Activated T-helper 1 cell treated with anti-CD3 and anti-CD28 coated beads, Interleukin-12 subunit alpha, Interleukin-12 subunit beta, Interleukin-2, Interleukin-4 antibody, amounts not matched to agents 30 ng/mL and 10 ng/mL and 1 ng/mL, durations not matched to agents 14 hours and 24 hours and 36 hours (primary cell): ENCODE results near the gene GRIN3B. TPM values are rescaled to one million over a fixed set of nuclear protein-coding genes. Genes with fewer than 3 reads are reported as not detected.

Experiments
- DNase-seq: peaks from one replicate; pipeline ENCODE4 v3.0.0; 2021; ENCODE audit warnings: low spot score
- H3K27ac Mint-ChIP-seq: one replicate; pipeline ENCODE4 v1.8.0; 2021; ENCODE audit warnings: mild to moderate bottlenecking, mixed read lengths
- H3K27me3 Mint-ChIP-seq: one replicate; pipeline ENCODE4 v1.8.0; 2022; ENCODE audit warnings: mild to moderate bottlenecking, moderate library complexity, mixed read lengths; ENCODE audit not compliant: insufficient read depth
- H3K36me3 Mint-ChIP-seq: one replicate; pipeline ENCODE4 v1.8.0; 2021; ENCODE audit warnings: low read depth, mixed read lengths
- H3K4me1 Mint-ChIP-seq: one replicate; pipeline ENCODE4 v1.8.0; 2021; ENCODE audit warnings: low read depth, mixed read lengths
- H3K4me3 Mint-ChIP-seq: one replicate; pipeline ENCODE4 v1.8.0; 2021; ENCODE audit warnings: mild to moderate bottlenecking, moderate library complexity, mixed read lengths
- H3K9me3 Mint-ChIP-seq: one replicate; pipeline ENCODE4 v1.8.0; 2021; ENCODE audit warnings: mixed read lengths
- intact Hi-C: fragments of 100-400 bp; cut with micrococcal nuclease; formaldehyde crosslinking; loops from one replicate; pipeline ENCODE4 v1.15.1; 2024
- total RNA-seq: library from RNA; stranded (reverse); gene quantifications from 2 replicates; pipeline ENCODE4 v1.2.3, GENCODE V29; 2022

Gene GRIN3B
- total RNA-seq, 1 donor from 2014 or later: not detected

DNA sequence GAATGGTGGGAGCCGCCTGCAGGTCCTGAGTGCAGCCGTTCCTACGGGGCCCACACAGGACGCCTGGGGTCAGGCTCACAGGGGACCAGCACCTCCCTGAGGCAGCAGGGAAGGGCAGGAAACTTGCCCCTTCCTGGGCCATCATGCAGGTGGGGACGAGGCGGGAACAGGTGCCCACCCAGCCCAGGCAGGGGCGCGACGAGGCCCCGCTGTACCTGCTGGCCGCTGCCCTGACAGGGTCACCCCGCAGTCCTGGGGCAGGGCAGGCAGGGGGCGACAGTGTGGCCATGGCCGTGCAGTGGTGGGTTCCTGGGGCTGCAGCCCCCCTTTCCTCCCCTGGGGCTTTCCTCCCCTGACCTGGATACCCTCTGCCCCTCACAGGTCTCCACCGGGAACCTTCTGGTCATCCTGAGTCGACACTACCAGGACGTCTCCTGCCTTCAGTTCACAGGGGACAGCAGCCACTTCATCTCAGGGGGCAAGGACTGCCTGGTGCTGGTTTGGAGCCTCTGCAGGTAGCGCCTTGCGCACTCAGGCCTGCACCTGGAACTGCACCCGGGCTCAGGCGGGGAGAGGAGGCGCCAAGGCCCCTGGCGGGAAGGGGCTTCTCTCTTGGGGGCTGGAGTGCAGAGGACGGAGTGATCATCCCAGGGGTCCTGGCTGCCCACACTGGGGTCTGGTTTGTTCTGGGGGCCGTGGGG is 10.7 kb upstream of the GRIN3B start:
- Mint-ChIP-seq H3K4me1 (no peaks in the 10 kb centered on the region), H3K27ac (no peak overlapping the region), H3K27me3 (no peaks in the 10 kb centered on the region), H3K9me3 (no peaks in the 10 kb centered on the region), H3K4me3 (no peak overlapping the region), H3K36me3 (peaks cover 9% of the 10 kb centered on the region)
- DNase-seq: no peak
- intact Hi-C loops: no loop called here

DNA sequence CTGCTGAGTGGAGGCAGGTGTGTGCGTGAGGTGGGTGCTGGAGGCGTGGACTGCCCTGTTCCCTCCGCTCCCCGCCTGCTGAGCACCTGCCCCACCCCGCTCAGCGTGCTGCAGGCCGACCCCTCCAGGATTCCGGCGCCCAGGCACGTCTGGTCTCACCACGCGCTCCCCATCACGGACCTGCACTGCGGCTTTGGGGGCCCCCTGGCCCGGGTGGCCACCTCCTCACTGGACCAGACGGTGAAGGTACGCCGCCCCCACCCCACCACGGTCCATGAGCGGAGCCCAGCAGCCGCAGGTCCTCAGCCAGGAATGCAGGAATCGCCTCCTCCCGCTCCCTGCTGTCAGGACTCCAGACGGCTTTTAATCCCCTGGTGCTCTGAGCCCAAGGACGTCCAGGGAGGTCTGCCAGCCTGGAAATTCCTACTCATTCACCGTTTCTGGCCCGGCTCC is 10.1 kb upstream of the GRIN3B start:
- intact Hi-C loops: no loop called here
- Mint-ChIP-seq H3K27me3 (no peaks in the 10 kb centered on the region), H3K4me1 (no peaks in the 10 kb centered on the region), H3K9me3 (no peaks in the 10 kb centered on the region), H3K4me3 (no peak overlapping the region), H3K36me3 (peaks cover 9% of the 10 kb centered on the region), H3K27ac (no peak overlapping the region)
- no peak for DNase-seq

DNA sequence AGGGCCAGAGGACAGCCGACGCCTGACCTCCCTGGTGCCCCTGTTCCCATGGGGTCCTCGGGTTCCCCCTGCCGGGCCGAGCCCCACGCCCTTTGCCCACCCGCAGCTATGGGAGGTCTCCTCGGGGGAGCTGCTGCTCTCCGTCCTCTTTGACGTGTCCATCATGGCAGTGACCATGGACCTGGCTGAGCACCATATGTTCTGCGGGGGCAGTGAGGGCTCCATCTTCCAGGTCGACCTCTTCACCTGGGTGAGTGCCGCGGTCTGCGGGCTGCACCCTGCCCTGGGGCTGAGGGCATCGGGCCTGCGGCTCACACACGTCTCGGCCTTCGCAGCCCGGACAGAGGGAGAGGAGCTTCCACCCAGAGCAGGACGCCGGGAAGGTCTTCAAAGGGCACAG is 9.5 kb upstream of the GRIN3B start:
- Mint-ChIP-seq H3K36me3 (peaks cover 9% of the 10 kb centered on the region), H3K27me3 (no peaks in the 10 kb centered on the region)

DNA sequence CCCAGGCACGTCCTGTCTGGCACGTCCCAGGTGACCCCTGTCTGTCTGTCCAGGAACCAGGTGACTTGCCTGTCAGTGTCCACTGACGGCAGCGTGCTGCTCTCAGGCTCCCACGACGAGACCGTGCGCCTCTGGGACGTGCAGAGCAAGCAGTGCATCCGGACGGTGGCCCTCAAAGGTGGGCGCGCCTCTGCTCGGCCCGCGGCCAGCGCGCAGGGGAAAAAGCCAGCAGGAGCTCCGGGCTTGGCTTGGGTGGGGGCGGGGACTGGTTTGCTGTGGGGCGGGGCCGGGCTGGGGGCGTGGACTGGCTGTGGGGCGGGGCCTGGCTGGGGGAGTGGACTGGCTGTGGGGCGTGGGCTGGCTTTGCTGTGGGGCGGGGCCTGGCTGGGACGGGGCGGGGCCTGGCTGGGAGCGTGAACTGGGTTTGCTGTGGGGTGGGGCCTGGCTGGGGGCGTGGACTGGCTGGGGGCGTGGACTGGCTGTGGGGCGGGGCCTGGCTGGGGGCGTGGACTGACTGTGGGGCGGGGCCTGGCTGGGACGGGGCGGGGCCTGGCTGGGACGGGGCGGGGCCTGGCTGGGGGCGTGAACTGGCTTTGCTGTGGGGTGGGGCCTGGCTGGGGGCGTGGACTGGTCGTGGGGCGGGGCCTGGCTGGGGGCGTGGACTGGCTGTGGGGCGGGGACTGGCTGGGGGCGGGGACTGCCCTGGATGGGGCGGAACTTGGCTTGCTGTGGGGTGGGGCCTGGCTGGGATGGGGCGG is 8.9 kb upstream of the GRIN3B start:
- H3K9me3 Mint-ChIP-seq: no peaks in the 10 kb centered on the region
- H3K4me3 Mint-ChIP-seq: no peak overlapping the region
- intact Hi-C loops: loop anchor here (1.0 kb wide), 2 partner anchors 72 to 129 kb away; no protein-coding TSS in a partner anchor
- H3K27me3 Mint-ChIP-seq: peaks cover 1% of the 10 kb centered on the region
- no peaks in the 10 kb centered on the region for H3K4me1 Mint-ChIP-seq
- H3K27ac Mint-ChIP-seq: no peak overlapping the region
- H3K36me3 Mint-ChIP-seq: peaks cover 9% of the 10 kb centered on the region
- DNase-seq: peak; percentile 26

More for the DNA sequence above, 9.5 kb upstream of the GRIN3B start:
- Mint-ChIP-seq H3K27ac (no peak overlapping the region), H3K4me3 (no peak overlapping the region), H3K4me1 (no peaks in the 10 kb centered on the region), H3K9me3 (no peaks in the 10 kb centered on the region)
- no peak for DNase-seq
- intact Hi-C loops: loop anchor here (1.0 kb wide), 2 partner anchors 73 to 128 kb away; no protein-coding TSS in a partner anchor

DNA sequence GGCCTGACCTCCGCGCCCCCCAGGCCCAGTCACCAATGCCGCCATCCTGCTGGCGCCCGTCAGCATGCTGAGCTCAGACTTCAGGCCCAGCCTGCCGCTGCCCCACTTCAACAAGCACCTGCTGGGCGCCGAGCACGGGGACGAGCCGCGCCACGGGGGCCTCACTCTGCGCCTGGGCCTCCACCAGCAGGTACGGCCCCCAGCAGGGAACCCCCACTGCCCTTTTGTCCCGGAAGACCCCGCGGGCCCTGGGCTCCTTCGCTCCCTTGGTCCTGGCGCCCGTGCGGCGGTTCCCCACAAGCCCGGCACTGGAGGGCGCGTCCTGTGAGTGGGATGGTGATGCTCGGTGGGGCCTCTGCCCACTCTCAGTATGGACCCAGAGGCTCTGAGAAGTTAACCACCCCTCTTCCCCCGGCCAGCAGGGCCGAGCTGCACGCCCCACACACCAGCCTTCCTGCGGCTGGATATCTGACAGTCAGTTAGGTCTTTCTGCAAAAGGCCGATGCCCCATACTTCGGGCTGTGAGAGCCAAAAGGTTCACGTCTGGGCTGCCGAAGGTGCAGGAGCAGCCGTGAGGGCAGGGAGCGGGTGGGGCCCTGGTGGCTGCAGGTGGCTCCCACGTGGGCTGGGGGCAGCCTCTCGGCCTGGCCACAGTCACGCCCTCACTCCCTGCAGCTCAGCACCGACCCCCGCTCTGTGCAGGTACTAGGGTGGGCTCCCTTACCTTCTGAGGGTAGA is 8.1 kb upstream of the GRIN3B start:
- no peak for DNase-seq

DNA sequence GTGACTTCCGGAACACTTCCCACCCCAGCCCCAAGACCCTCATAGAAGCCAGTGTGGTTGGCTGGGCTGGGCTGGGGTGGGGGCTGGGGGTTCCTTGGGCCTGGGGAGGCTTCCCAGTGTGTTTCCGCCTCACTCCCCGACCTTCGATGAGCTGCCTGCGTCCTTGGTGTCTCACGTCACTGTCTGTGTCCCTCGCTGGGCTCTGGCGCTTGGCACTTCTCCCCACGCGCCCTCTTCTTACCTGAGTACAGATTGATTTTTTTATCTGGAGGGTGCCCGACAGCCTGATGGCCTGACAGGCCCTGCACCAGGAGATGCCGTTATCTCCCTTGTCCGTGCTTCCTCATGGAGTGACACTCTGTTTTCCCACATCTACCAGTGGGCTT is 7.6 kb upstream of the GRIN3B start:
- Mint-ChIP-seq H3K4me1 (no peaks in the 10 kb centered on the region), H3K4me3 (no peak overlapping the region), H3K27me3 (peaks cover 13% of the 10 kb centered on the region), H3K36me3 (peaks cover 9% of the 10 kb centered on the region), H3K9me3 (no peaks in the 10 kb centered on the region), H3K27ac (no peak overlapping the region)
- intact Hi-C loops: no loop called here
- no peak for DNase-seq

More for the DNA sequence above, 8.1 kb upstream of the GRIN3B start:
- H3K27me3 Mint-ChIP-seq: peaks cover 9% of the 10 kb centered on the region
- H3K4me3 Mint-ChIP-seq: no peak overlapping the region
- H3K4me1 Mint-ChIP-seq: no peaks in the 10 kb centered on the region
- intact Hi-C loops: loop anchor here (1.0 kb wide), 2 partner anchors 71 to 130 kb away; no protein-coding TSS in a partner anchor
- no peak overlapping the region for H3K27ac Mint-ChIP-seq
- peaks cover 9% of the 10 kb centered on the region for H3K36me3 Mint-ChIP-seq
- no peaks in the 10 kb centered on the region for H3K9me3 Mint-ChIP-seq

DNA sequence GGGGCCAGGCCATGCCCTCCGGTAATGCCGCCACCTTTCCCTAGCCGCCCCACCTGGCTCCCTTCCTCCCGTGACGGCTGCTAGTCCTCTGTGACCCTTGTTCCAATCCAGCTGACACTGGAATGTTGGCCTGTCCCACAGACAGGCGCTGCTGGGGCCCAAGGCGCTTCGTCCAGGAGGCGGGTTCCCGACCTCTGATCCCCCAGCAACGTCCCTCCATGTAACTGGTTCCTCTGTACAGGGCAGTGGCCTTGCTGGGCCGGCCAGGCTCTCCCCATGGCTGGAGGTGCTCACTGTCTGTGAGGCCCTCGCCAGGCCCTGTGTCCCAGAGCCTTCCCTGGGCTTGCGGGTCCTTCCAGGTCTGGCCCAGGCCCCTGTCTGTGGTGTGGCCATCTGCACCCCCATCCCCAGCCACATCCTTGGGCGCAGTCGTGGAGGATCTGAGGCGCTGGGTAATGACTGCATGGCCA is 6.8 kb upstream of the GRIN3B start:
- intact Hi-C loops: no loop called here
- Mint-ChIP-seq H3K27ac (no peak overlapping the region), H3K4me3 (no peak overlapping the region), H3K4me1 (no peaks in the 10 kb centered on the region), H3K9me3 (no peaks in the 10 kb centered on the region), H3K27me3 (peaks cover 17% of the 10 kb centered on the region), H3K36me3 (peaks cover 6% of the 10 kb centered on the region)
- no peak for DNase-seq

DNA sequence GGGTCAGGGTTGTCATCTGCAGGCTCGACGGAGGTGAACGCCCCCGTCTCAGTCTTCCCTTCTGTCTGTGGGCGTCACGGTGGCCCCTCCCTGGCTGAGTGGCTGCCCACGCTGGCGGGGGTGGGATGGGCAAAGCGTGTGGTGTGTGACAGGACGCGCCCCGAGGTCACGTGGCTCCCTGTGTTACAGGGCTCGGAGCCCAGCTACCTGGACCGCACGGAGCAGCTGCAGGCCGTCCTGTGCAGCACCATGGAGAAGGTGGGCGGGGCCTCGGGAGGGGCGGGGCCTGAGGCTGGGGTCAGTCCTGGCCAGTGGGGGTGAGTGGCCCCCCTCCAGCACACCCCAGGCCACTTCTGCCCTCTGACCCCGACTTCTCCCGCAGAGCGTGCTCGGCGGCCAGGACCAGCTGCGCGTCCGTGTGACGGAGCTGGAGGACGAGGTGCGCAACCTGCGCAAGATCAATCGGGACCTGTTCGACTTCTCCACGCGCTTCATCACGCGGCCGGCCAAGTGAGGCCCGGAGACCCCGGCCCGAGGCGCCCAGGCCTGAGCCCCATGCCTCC is 6.3 kb upstream of the GRIN3B start:
- Mint-ChIP-seq H3K4me3 (no peak overlapping the region), H3K27ac (no peak overlapping the region), H3K9me3 (no peaks in the 10 kb centered on the region), H3K36me3 (peaks cover 6% of the 10 kb centered on the region), H3K27me3 (peaks cover 20% of the 10 kb centered on the region), H3K4me1 (no peaks in the 10 kb centered on the region)
- intact Hi-C loops: no loop called here
- DNase-seq: no peak

DNA sequence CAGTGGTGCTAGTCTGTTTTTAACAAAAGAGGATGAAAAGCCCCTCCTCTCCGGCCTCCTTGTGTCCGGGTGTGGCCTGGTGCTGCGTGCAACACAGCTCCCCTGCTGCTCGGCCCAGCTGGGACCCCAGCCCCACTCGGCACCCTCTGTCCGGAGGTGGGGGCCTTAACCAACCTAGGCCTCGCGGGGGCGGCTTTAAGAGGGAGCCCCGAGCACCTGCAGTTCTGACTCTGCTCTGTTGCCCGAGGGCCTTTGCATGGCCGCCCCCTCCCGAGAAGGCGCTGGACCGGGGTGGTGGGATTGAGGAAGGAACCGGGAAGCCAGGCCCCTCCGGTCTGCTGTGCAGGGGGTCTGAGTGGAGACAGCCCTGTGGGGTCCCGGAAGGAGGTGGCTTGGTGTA is 5.7 kb upstream of the GRIN3B start:
- Mint-ChIP-seq H3K4me1 (peaks cover 5% of the 10 kb centered on the region), H3K36me3 (peaks cover 6% of the 10 kb centered on the region), H3K27me3 (peaks cover 26% of the 10 kb centered on the region), H3K9me3 (no peaks in the 10 kb centered on the region), H3K4me3 (no peak overlapping the region), H3K27ac (no peak overlapping the region)
- intact Hi-C loops: no loop called here
- no peak for DNase-seq

DNA sequence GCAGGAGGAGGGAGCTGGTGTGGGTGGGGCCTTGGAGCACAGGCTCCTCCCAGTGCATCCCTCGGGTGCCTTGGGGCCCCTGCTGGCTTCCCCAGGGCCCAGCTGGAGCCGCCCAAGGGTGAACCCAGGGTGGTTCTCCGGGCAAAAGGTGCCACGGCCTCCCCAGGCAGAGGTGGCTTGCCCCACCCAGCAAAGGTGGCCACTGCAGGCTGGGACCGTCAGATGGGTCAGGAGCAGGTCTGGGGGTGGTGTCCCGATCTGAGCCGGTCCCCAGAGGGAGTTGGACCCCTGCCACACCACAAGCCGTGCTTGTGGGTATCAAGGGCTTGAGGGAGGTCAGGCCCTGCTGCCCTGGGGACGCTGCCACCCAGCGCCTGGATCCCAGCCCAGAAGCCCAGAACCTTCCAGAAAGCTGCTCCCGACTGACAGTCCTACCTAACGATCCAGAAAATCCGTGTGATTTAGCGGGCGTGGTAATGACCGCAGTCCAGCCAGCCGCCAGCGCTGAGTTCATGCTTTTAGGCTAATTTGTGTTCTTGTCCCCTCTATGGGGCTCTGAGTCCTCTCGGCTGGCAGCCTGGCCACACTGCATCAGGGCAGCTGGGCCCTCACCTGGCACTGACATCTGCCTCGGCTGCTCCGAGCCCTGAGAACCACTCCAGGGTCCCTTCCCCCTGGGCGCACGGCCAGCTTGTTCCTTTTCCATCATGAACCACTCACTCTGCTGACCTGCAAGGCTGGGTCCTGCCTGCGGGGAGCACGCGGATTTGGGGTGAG is 5.0 kb upstream of the GRIN3B start:
- Mint-ChIP-seq H3K27me3 (peaks cover 30% of the 10 kb centered on the region), H3K36me3 (peaks cover 6% of the 10 kb centered on the region)
- intact Hi-C loops: no loop called here

DNA sequence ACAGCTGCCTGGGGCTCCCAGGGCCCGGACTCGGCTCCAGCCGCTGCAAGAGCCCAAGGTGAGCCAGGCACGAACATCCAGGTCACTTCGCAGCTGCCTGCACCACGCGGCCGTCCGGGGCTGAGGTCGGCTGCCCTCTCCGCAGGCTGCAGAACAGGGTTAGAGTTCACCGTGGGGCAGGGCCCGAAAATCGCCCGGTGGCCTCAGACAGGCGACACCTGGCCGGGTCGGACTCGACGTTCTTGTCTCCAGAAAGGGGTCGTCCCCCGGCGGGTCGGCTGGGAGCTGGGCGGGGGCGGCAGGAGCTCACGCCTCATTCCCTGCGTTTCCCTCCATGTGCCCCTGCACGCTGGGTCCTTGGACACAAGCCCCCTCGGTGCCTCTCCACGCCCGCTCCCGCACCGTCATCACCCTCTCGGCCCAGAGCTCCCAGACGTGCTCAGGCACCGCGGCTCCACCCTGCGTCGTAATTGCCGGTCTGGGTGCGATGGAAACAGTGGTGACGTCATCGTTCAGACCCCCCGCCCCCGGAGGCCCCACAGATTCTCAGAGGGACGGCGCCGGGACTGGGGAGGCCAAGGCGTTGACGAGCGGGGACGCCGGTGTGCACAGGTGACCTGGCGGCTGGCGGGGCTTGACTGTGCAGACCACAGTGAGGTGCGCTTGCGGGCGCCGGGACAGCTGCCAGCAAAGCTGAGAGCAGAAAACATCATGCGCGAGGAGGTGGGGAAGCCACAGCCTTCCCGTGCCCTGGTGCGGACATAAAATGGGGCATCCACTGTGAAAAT is 4.0 kb upstream of the GRIN3B start:
- DNase-seq: peak; percentile 69
- peaks cover 33% of the 10 kb centered on the region for H3K27me3 Mint-ChIP-seq
- intact Hi-C loops: no loop called here
- H3K9me3 Mint-ChIP-seq: no peaks in the 10 kb centered on the region
- H3K27ac Mint-ChIP-seq: no peak overlapping the region
- peaks cover 5% of the 10 kb centered on the region for H3K4me1 Mint-ChIP-seq
- H3K4me3 Mint-ChIP-seq: peak overlapping the region; percentile 47
- peaks cover 6% of the 10 kb centered on the region for H3K36me3 Mint-ChIP-seq

More for the DNA sequence above, 5.0 kb upstream of the GRIN3B start:
- no peak overlapping the region for H3K27ac Mint-ChIP-seq
- no peaks in the 10 kb centered on the region for H3K9me3 Mint-ChIP-seq
- H3K4me1 Mint-ChIP-seq: peaks cover 5% of the 10 kb centered on the region
- no peak for DNase-seq
- H3K4me3 Mint-ChIP-seq: no peak overlapping the region
